Endodermal cell (in vitro differentiated cells): ENCODE data around the gene INO80E. TPM values are rescaled to one million over a fixed set of nuclear protein-coding genes. Genes with fewer than 3 reads are reported as not detected.

Experiments
- DNase-seq: peaks from one replicate; pipeline ENCODE4 v3.0.0-alpha.2; 2017
- H3K27ac ChIP-seq: 2 replicates; pipeline ENCODE4 v1.5.1; 2013; ENCODE audit warnings: mild to moderate bottlenecking, low read depth, low read length, moderate library complexity
- H3K27me3 ChIP-seq: 2 replicates; pipeline ENCODE4 v1.6.1; 2013; ENCODE audit warnings: mild to moderate bottlenecking, low read length, moderate library complexity; ENCODE audit not compliant: insufficient read depth, control insufficient read depth, poor library complexity, severe bottlenecking
- H3K36me3 ChIP-seq: 2 replicates; pipeline ENCODE4 v1.7.0; 2013; ENCODE audit warnings: mild to moderate bottlenecking, low read length, moderate library complexity; ENCODE audit not compliant: control insufficient read depth, insufficient read depth
- H3K4me1 ChIP-seq: one replicate; pipeline ENCODE4 v1.7.0; 2013; ENCODE audit warnings: low read length; ENCODE audit not compliant: control insufficient read depth, insufficient read depth
- H3K4me3 ChIP-seq: 2 replicates; pipeline ENCODE4 v1.5.1; 2013; ENCODE audit warnings: mild to moderate bottlenecking, low read length, moderate library complexity
- H3K9ac ChIP-seq: 2 replicates; pipeline ENCODE4 v1.6.1; 2013; ENCODE audit warnings: mild to moderate bottlenecking, low read length, moderate library complexity; ENCODE audit not compliant: poor library complexity, severe bottlenecking; ENCODE audit errors: extremely low read depth
- H3K9me3 ChIP-seq: 2 replicates; pipeline ENCODE4 v1.6.1; 2013; ENCODE audit warnings: mild to moderate bottlenecking, low read length, moderate library complexity; ENCODE audit not compliant: control insufficient read depth
- H3K27ac Mint-ChIP-seq: 2 replicates; pipeline ENCODE4 v1.8.0; 2020; ENCODE audit warnings: mixed read lengths
- H3K27me3 Mint-ChIP-seq: 2 replicates; pipeline ENCODE4 v1.8.0; 2021; ENCODE audit warnings: mild to moderate bottlenecking, mixed read lengths; ENCODE audit not compliant: insufficient read depth
- H3K36me3 Mint-ChIP-seq: 2 replicates; pipeline ENCODE4 v1.8.0; 2020; ENCODE audit warnings: low read depth, mixed read lengths
- H3K4me1 Mint-ChIP-seq: 2 replicates; pipeline ENCODE4 v1.8.0; 2020; ENCODE audit warnings: mixed read lengths
- H3K4me3 Mint-ChIP-seq: 2 replicates; pipeline ENCODE4 v1.8.0; 2020; ENCODE audit warnings: mild to moderate bottlenecking, moderate library complexity, mixed read lengths
- H3K9me3 Mint-ChIP-seq: 2 replicates; pipeline ENCODE4 v1.8.0; 2020; ENCODE audit warnings: mild to moderate bottlenecking, mixed read lengths
- WGBS, 2 experiments: methylation state at CpG; one replicate each; pipeline versions ENCODE4 v1.1.5 to v1.1.7; 2013; ENCODE audit warnings: missing lambda C conversion rate in 2 of 2, mixed read lengths in 1 of 2; ENCODE audit not compliant: insufficient coverage in 1 of 2, insufficient read length in 1 of 2; 5-methylcytosine and 5-hydroxymethylcytosine counted together
- total RNA-seq, 2 donors: library from RNA; stranded (reverse); fragmentation: NEBNext Ultra II Directional in 1 of 2; extraction: Animal tissue kit (Norgen Biotek cat#: 25700) in 1 of 2; gene quantifications; 2 replicates in 1 of 2; 3 replicates in 1 of 2; pipeline ENCODE4 v1.2.1, GENCODE V29; 2021
- TF ChIP-seq, protein P1 (sequence below): fragments of 200-600 bp; sonication (generic); conservative IDR thresholded peaks from 2 replicates; pipeline ENCODE4 v1.5.0; 2021; ENCODE audit warnings: antibody characterized with exemption, mild to moderate bottlenecking

Gene INO80E
- total RNA-seq, 2 donors from 2014 or later, result 77.4 to 80.1 TPM

DNA sequence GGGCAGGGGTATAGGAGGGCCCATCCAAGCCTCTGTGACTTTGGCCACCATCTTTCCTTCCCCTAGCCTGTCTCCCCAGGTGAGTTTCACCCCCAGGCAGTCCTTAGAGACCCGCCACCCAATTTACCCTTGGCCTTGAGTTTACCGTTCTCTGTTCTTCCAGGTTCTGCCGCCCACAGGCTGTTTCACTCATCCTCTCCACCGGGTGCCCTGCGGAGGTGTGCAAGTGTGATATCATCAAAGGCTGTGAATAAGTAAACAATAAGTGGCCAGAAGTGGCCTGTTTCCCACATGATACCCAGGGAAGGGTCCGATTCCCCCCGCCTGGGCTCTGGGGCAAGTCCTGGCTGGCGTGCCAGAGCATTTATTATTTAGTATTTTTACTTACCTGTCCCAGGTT lies 50.1 kb downstream of the INO80E start:
- Histone ChIP-seq H3K27ac (no peak overlapping the region), H3K4me1 (no peaks in the 10 kb centered on the region), H3K4me3 (no peak overlapping the region), H3K9ac (no peak overlapping the region), H3K27me3 (no peaks in the 10 kb centered on the region), H3K36me3 (no peaks in the 10 kb centered on the region), H3K9me3 (no peaks in the 10 kb centered on the region)
- Mint-ChIP-seq H3K4me3 (no peak overlapping the region), H3K9me3 (no peaks in the 10 kb centered on the region), H3K36me3 (no peaks in the 10 kb centered on the region), H3K27ac (no peak overlapping the region), H3K4me1 (no peaks in the 10 kb centered on the region), H3K27me3 (peaks cover 7% of the 10 kb centered on the region)
- 88 to 93% methylated on average over 7 to 8 of the region's 8 CpGs for WGBS, 2 experiments
- DNase-seq, result no peak
- TF ChIP-seq, protein P1, sequence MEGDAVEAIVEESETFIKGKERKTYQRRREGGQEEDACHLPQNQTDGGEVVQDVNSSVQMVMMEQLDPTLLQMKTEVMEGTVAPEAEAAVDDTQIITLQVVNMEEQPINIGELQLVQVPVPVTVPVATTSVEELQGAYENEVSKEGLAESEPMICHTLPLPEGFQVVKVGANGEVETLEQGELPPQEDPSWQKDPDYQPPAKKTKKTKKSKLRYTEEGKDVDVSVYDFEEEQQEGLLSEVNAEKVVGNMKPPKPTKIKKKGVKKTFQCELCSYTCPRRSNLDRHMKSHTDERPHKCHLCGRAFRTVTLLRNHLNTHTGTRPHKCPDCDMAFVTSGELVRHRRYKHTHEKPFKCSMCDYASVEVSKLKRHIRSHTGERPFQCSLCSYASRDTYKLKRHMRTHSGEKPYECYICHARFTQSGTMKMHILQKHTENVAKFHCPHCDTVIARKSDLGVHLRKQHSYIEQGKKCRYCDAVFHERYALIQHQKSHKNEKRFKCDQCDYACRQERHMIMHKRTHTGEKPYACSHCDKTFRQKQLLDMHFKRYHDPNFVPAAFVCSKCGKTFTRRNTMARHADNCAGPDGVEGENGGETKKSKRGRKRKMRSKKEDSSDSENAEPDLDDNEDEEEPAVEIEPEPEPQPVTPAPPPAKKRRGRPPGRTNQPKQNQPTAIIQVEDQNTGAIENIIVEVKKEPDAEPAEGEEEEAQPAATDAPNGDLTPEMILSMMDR, result no peak

DNA sequence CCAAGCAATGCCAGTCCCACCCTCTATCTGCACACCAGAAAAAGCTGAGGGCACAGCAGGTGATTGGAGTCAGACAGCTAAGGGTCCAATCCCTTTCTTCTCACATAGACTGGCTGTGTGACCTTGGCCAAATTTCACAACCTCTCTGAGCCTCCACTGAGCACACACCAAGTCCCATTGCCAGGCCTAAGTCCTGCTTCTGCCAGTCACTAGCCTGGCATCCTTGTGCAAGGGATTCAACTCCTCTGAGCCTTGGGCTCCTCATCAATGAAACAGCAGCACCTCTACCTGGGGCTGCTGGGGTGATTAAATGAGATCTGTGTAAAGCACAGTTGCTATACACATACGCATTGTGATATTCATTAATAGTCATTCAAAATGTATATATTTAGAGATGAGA lies 50.5 kb downstream of the INO80E start:
- no peak overlapping the region for H3K4me3 Mint-ChIP-seq
- H3K9me3 Mint-ChIP-seq, result no peaks in the 10 kb centered on the region
- H3K27ac Mint-ChIP-seq, result no peak overlapping the region
- Histone ChIP-seq H3K4me3 (no peak overlapping the region), H3K9me3 (no peaks in the 10 kb centered on the region), H3K27me3 (no peaks in the 10 kb centered on the region), H3K4me1 (no peaks in the 10 kb centered on the region), H3K36me3 (no peaks in the 10 kb centered on the region), H3K9ac (no peak overlapping the region), H3K27ac (no peak overlapping the region)
- H3K36me3 Mint-ChIP-seq, result no peaks in the 10 kb centered on the region
- H3K4me1 Mint-ChIP-seq, result no peaks in the 10 kb centered on the region
- DNase-seq, result no peak
- TF ChIP-seq, protein P1, result no peak
- 100% methylated on average over 1 of the region's 1 CpG; no CpG with 5 or more reads in 1 of the 2 experiments for WGBS, 2 experiments
- H3K27me3 Mint-ChIP-seq, result peaks cover 8% of the 10 kb centered on the region

DNA sequence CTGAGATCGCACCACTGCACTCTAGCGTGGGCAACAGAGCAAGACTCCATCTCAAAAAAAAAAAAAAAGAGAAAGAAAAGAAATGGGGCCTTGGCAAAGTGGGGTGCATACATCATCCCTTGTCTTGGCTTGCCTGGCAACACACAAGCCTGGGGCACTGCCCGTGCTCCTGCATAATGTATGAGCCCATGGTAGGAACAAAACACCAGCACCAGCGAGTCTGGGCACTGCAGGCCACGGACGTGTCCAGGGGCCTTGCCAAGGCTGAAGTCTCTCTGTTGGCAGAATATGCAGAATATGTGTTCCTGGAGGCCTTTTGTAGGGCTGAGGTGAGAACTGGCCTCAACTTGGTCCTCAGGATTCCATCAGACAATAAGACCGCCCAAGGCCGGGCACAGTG lies 53.8 kb downstream of the INO80E start:
- Mint-ChIP-seq H3K4me1 (peaks cover 4% of the 10 kb centered on the region), H3K4me3 (no peak overlapping the region), H3K36me3 (no peaks in the 10 kb centered on the region), H3K27ac (no peak overlapping the region), H3K27me3 (peaks cover 14% of the 10 kb centered on the region), H3K9me3 (no peaks in the 10 kb centered on the region)
- no peak overlapping the region for H3K9ac ChIP-seq
- no peak for DNase-seq
- H3K4me3 ChIP-seq, result no peak overlapping the region
- no peak overlapping the region for H3K27ac ChIP-seq
- H3K27me3 ChIP-seq, result no peaks in the 10 kb centered on the region
- H3K36me3 ChIP-seq, result no peaks in the 10 kb centered on the region
- H3K9me3 ChIP-seq, result no peaks in the 10 kb centered on the region
- WGBS, 2 experiments, result 96 to 98% methylated on average over 8 of the region's 8 CpGs
- no peaks in the 10 kb centered on the region for H3K4me1 ChIP-seq
- TF ChIP-seq, protein P1, result no peak
